Activated naive CD8-positive, alpha-beta T cell treated with anti-CD3 and anti-CD28 coated beads, Interleukin-2, amount 50 U/mL, for 24 hours (primary cell): ENCODE measurements around the gene CCDC24.
A peak's percentile ranks its signal among the peaks of the same experiment; 100 is the strongest.

Experiments
- ATAC-seq: fragments of 150-1000 bp; cut with Tn5 transposase; one replicate; pipeline ENCODE4 v1.10.0; 2021
- DNase-seq: peaks from one replicate; pipeline ENCODE4 v3.0.0; 2021
- H3K27ac Mint-ChIP-seq: one replicate; pipeline ENCODE4 v1.8.0; 2021; ENCODE audit warnings: mild to moderate bottlenecking, mixed read lengths
- H3K27me3 Mint-ChIP-seq: one replicate; pipeline ENCODE4 v1.8.0; 2021; ENCODE audit warnings: mixed read lengths
- H3K36me3 Mint-ChIP-seq: one replicate; pipeline ENCODE4 v1.8.0; 2021; ENCODE audit warnings: low read depth, mixed read lengths
- H3K4me1 Mint-ChIP-seq: one replicate; pipeline ENCODE4 v1.8.0; 2021; ENCODE audit warnings: mixed read lengths
- H3K4me3 Mint-ChIP-seq: one replicate; pipeline ENCODE4 v1.8.0; 2021; ENCODE audit warnings: mild to moderate bottlenecking, moderate library complexity, mixed read lengths
- H3K9me3 Mint-ChIP-seq: one replicate; pipeline ENCODE4 v1.8.0; 2021; ENCODE audit warnings: mixed read lengths

Gene CCDC24

GRCh38 chr1:43973981-43974442 is 17.4 kb upstream of the CCDC24 start:
- Mint-ChIP-seq H3K27ac (peak overlapping the region; percentile 81), H3K9me3 (no peaks in the 10 kb centered on the region), H3K27me3 (no peaks in the 10 kb centered on the region), H3K4me3 (peak overlapping the region; percentile 86), H3K4me1 (peaks cover 63% of the 10 kb centered on the region), H3K36me3 (peaks cover 44% of the 10 kb centered on the region)
- DNase-seq (no peak), ATAC-seq (no peak)

GRCh38 chr1:43974443-43975248 is 16.8 kb upstream of the CCDC24 start, which contains the start of gene ATP6V0B:
Gene ATP6V0B, plus strand, starts transcription at chr1:43974960. Its CDS starts 81 bp downstream, at chr1:43975041.
- Mint-ChIP-seq H3K36me3 (peaks cover 44% of the 10 kb centered on the region), H3K4me3 (peak within 1 kb of the TSS; percentile 86), H3K27ac (peak within 1 kb of the TSS; percentile 85), H3K27me3 (no peaks in the 10 kb centered on the region), H3K4me1 (peaks cover 61% of the 10 kb centered on the region), H3K9me3 (no peaks in the 10 kb centered on the region)
- DNase-seq (peak; percentile 98), ATAC-seq (peak; percentile 68)

GRCh38 chr1:43975249-43975961 is 16.0 kb upstream of the CCDC24 start:
- peak overlapping the region; percentile 85 for H3K27ac Mint-ChIP-seq
- H3K4me1 Mint-ChIP-seq = peaks cover 62% of the 10 kb centered on the region
- DNase-seq = peak; percentile 27
- H3K4me3 Mint-ChIP-seq = peak overlapping the region; percentile 86
- peaks cover 43% of the 10 kb centered on the region for H3K36me3 Mint-ChIP-seq
- no peaks in the 10 kb centered on the region for H3K27me3 Mint-ChIP-seq
- H3K9me3 Mint-ChIP-seq = no peaks in the 10 kb centered on the region
- no peak for ATAC-seq

- peaks cover 2% of the 10 kb centered on the region for H3K27me3 Mint-ChIP-seq
- H3K4me1 Mint-ChIP-seq = peaks cover 60% of the 10 kb centered on the region
- DNase-seq (no peak), ATAC-seq (no peak)
- H3K27ac Mint-ChIP-seq = peak overlapping the region; percentile 85
- peaks cover 42% of the 10 kb centered on the region for H3K36me3 Mint-ChIP-seq
- H3K4me3 Mint-ChIP-seq = peak overlapping the region; percentile 86
- no peaks in the 10 kb centered on the region for H3K9me3 Mint-ChIP-seq
Observed at GRCh38 chr1:43976045-43976444, 15.4 kb upstream of the CCDC24 start.

GRCh38 chr1:43976890-43977289 is 14.5 kb upstream of the CCDC24 start:
- Mint-ChIP-seq H3K36me3 (peaks cover 43% of the 10 kb centered on the region), H3K4me1 (peaks cover 56% of the 10 kb centered on the region), H3K27ac (no peak overlapping the region), H3K9me3 (no peaks in the 10 kb centered on the region), H3K4me3 (peak overlapping the region; percentile 86), H3K27me3 (peaks cover 2% of the 10 kb centered on the region)
- no peak for ATAC-seq
- no peak for DNase-seq

- Mint-ChIP-seq H3K4me1 (peaks cover 56% of the 10 kb centered on the region), H3K27me3 (peaks cover 2% of the 10 kb centered on the region), H3K36me3 (peaks cover 42% of the 10 kb centered on the region), H3K4me3 (peak overlapping the region; percentile 86), H3K9me3 (no peaks in the 10 kb centered on the region), H3K27ac (peak overlapping the region; percentile 70)
- ATAC-seq (no peak), DNase-seq (no peak)
Observed at GRCh38 chr1:43977376-43978263, 13.8 kb upstream of the CCDC24 start.

GRCh38 chr1:43978264-43978550 is 13.2 kb upstream of the CCDC24 start:
- H3K27ac Mint-ChIP-seq = peak overlapping the region; percentile 70
- peaks cover 42% of the 10 kb centered on the region for H3K36me3 Mint-ChIP-seq
- H3K27me3 Mint-ChIP-seq = peaks cover 2% of the 10 kb centered on the region
- DNase-seq (no peak), ATAC-seq (no peak)
- peak overlapping the region; percentile 86 for H3K4me3 Mint-ChIP-seq
- H3K4me1 Mint-ChIP-seq = peaks cover 56% of the 10 kb centered on the region
- H3K9me3 Mint-ChIP-seq = no peaks in the 10 kb centered on the region

GRCh38 chr1:43978551-43979260 is 12.7 kb upstream of the CCDC24 start, which contains the start of gene B4GALT2:
Gene B4GALT2, plus strand, starts transcription at chr1:43979210. Its CDS starts 1,951 bp downstream, at chr1:43981161.
- Mint-ChIP-seq H3K9me3 (no peaks in the 10 kb centered on the region), H3K27me3 (peaks cover 2% of the 10 kb centered on the region), H3K4me3 (peak within 1 kb of the TSS; percentile 90), H3K27ac (peak within 1 kb of the TSS; percentile 87), H3K4me1 (peaks cover 52% of the 10 kb centered on the region), H3K36me3 (peaks cover 37% of the 10 kb centered on the region)
- peak; percentile 6 for ATAC-seq
- DNase-seq = peak; percentile 58

- H3K4me1 Mint-ChIP-seq = peaks cover 47% of the 10 kb centered on the region
- peaks cover 38% of the 10 kb centered on the region for H3K36me3 Mint-ChIP-seq
- no peaks in the 10 kb centered on the region for H3K9me3 Mint-ChIP-seq
- DNase-seq = no peak
- H3K4me3 Mint-ChIP-seq = no peak overlapping the region
- no peak for ATAC-seq
- H3K27me3 Mint-ChIP-seq = peaks cover 2% of the 10 kb centered on the region
- no peak overlapping the region for H3K27ac Mint-ChIP-seq
Observed at GRCh38 chr1:43979261-43979527, 12.2 kb upstream of the CCDC24 start.

GRCh38 chr1:43979528-43980254 is 11.7 kb upstream of the CCDC24 start:
- peak overlapping the region; percentile 90 for H3K4me3 Mint-ChIP-seq
- H3K9me3 Mint-ChIP-seq = no peaks in the 10 kb centered on the region
- H3K27me3 Mint-ChIP-seq = peaks cover 2% of the 10 kb centered on the region
- DNase-seq = peak; percentile 60
- ATAC-seq = peak; percentile 41
- H3K36me3 Mint-ChIP-seq = peaks cover 40% of the 10 kb centered on the region
- H3K4me1 Mint-ChIP-seq = peaks cover 45% of the 10 kb centered on the region
- H3K27ac Mint-ChIP-seq = peak overlapping the region; percentile 87

GRCh38 chr1:43980255-43981134 is 10.9 kb upstream of the CCDC24 start:
- Mint-ChIP-seq H3K27me3 (peaks cover 2% of the 10 kb centered on the region), H3K4me1 (peaks cover 42% of the 10 kb centered on the region), H3K4me3 (peak overlapping the region; percentile 90), H3K27ac (peak overlapping the region; percentile 87), H3K9me3 (no peaks in the 10 kb centered on the region), H3K36me3 (peaks cover 42% of the 10 kb centered on the region)
- DNase-seq (no peak), ATAC-seq (no peak)

GRCh38 chr1:43981135-43981491 is 10.3 kb upstream of the CCDC24 start:
- no peak for ATAC-seq
- H3K4me1 Mint-ChIP-seq = peaks cover 36% of the 10 kb centered on the region
- no peak overlapping the region for H3K27ac Mint-ChIP-seq
- no peak overlapping the region for H3K4me3 Mint-ChIP-seq
- no peak for DNase-seq
- H3K9me3 Mint-ChIP-seq = no peaks in the 10 kb centered on the region
- peaks cover 43% of the 10 kb centered on the region for H3K36me3 Mint-ChIP-seq
- peaks cover 2% of the 10 kb centered on the region for H3K27me3 Mint-ChIP-seq

GRCh38 chr1:43981636-43982035 is 9.8 kb upstream of the CCDC24 start:
- Mint-ChIP-seq H3K4me3 (no peak overlapping the region), H3K36me3 (peaks cover 39% of the 10 kb centered on the region), H3K27ac (no peak overlapping the region), H3K27me3 (peaks cover 2% of the 10 kb centered on the region), H3K4me1 (peaks cover 31% of the 10 kb centered on the region), H3K9me3 (no peaks in the 10 kb centered on the region)
- ATAC-seq = no peak
- DNase-seq = no peak
